Thyroid gland (tissue), 4 donors: ENCODE results near the gene UTS2B.

Source experiments
- POLR2A ChIP-seq, 2 donors: fragments of 450-650 bp; IDR thresholded peaks; one replicate each; pipeline ENCODE4 v1.6.1; 2017; ENCODE audit warnings: antibody characterized with exemption in 2 of 2, mild to moderate bottlenecking in 2 of 2, moderate library complexity in 1 of 2
- TF ChIP-seq, protein P1 (sequence below), 6 experiments: fragments of 200-600 bp in 3 of 6; fragments of 450-650 bp in 3 of 6; sonication (generic) in 3 of 6; IDR thresholded peaks; one replicate each; pipeline ENCODE4 v1.5.1; 2016 to 2019; ENCODE audit warnings: antibody characterized with exemption in 6 of 6, mild to moderate bottlenecking in 2 of 6, inconsistent platforms in 1 of 6, moderate library complexity in 1 of 6

DNA sequence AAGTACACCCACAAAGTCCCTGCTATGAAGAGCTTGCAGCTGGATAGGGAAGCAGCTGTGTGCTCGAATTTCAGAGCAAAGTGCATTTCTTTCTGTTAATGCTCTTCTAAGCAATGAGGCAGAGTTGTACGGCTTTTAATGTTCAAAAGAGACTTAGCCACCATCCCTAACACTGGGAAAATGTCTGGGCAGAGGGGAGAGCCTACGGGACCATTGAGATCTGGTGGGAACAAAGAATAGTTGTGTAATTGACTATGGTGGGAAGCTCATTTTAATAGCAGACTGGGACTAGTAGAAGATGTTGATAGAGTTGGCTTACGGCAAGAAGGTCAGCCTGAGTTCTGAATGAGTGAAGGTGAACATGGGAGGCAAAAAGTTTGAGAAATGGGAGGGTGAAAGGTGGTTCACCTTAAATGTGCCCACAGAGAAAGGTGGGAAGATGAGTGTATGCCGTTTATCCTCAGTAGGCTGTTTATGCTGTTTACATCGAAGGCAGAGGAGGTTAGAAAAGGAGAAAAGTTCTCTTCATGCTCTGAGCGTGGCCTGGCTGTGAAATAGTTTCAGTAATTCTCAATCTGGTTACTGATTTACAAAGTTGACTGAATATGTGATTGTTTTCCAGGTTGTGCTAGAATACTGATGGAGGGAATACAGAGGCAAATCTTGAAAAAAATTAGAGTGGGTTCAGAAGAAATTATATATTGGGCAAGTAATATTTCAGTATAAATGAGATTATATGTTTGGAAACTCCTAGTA is 22.9 kb upstream of the UTS2B start:
- TF ChIP-seq, protein P1, sequence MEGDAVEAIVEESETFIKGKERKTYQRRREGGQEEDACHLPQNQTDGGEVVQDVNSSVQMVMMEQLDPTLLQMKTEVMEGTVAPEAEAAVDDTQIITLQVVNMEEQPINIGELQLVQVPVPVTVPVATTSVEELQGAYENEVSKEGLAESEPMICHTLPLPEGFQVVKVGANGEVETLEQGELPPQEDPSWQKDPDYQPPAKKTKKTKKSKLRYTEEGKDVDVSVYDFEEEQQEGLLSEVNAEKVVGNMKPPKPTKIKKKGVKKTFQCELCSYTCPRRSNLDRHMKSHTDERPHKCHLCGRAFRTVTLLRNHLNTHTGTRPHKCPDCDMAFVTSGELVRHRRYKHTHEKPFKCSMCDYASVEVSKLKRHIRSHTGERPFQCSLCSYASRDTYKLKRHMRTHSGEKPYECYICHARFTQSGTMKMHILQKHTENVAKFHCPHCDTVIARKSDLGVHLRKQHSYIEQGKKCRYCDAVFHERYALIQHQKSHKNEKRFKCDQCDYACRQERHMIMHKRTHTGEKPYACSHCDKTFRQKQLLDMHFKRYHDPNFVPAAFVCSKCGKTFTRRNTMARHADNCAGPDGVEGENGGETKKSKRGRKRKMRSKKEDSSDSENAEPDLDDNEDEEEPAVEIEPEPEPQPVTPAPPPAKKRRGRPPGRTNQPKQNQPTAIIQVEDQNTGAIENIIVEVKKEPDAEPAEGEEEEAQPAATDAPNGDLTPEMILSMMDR (IDR thresholded peaks at IDR 0.05) = no peak
- no peak for TF ChIP-seq POLR2A (IDR thresholded peaks at IDR 0.05)
